HEK293 (cell line): ENCODE results near the gene KCNMB4.

Experiments
- FEZF1 ChIP-seq: fragments of 450-650 bp; formaldehyde crosslinking; IDR thresholded peaks from 2 replicates; pipeline ENCODE4 v1.5.1; 2016; ENCODE audit warnings: missing biosample characterization, missing genetic modification characterization
- KLF10 ChIP-seq: fragments of 450-650 bp; IDR thresholded peaks from 2 replicates; pipeline ENCODE4 v1.5.1; 2018; ENCODE audit warnings: missing biosample characterization, mild to moderate bottlenecking, missing genetic modification characterization
- MEIS1 ChIP-seq: sonication (generic); formaldehyde crosslinking; IDR thresholded peaks from 2 replicates; pipeline ENCODE4 v1.8.1; 2022; ENCODE audit warnings: missing genetic modification reagents, mild to moderate bottlenecking, borderline replicate concordance
- TCF7L2 ChIP-seq: IDR thresholded peaks from 2 replicates; pipeline ENCODE4 v1.6.1; 2011; ENCODE audit warnings: low read depth, mild to moderate bottlenecking, inconsistent platforms, low read length, moderate library complexity, borderline replicate concordance
- ZBTB7A ChIP-seq: fragments of 450-650 bp; formaldehyde crosslinking; IDR thresholded peaks from 2 replicates; pipeline ENCODE4 v1.5.1; 2016; ENCODE audit warnings: low read depth, missing biosample characterization, missing genetic modification characterization
- ZBTB8A ChIP-seq: fragments of 450-650 bp; formaldehyde crosslinking; IDR thresholded peaks from 2 replicates; pipeline ENCODE4 v1.5.1; 2016; ENCODE audit warnings: missing biosample characterization, missing genetic modification characterization
- ZNF155 ChIP-seq: fragments of 450-650 bp; formaldehyde crosslinking; IDR thresholded peaks from 2 replicates; pipeline ENCODE4 v1.5.1; 2016; ENCODE audit warnings: missing biosample characterization, missing genetic modification characterization
- ZNF157 ChIP-seq: fragments of 450-650 bp; formaldehyde crosslinking; IDR thresholded peaks from 2 replicates; pipeline ENCODE4 v1.5.1; 2016; ENCODE audit warnings: missing biosample characterization, missing genetic modification characterization
- ZNF214 ChIP-seq: fragments of 450-650 bp; formaldehyde crosslinking; IDR thresholded peaks from 2 replicates; pipeline ENCODE4 v1.5.1; 2017; ENCODE audit warnings: missing biosample characterization, mild to moderate bottlenecking, missing genetic modification characterization, borderline replicate concordance
- ZNF248 ChIP-seq: fragments of 450-650 bp; formaldehyde crosslinking; IDR thresholded peaks from 2 replicates; pipeline ENCODE4 v1.5.1; 2017; ENCODE audit warnings: missing biosample characterization, missing genetic modification characterization
- ZNF266 ChIP-seq: fragments of 450-650 bp; formaldehyde crosslinking; IDR thresholded peaks from 2 replicates; pipeline ENCODE4 v1.5.1; 2016; ENCODE audit warnings: missing biosample characterization, missing genetic modification characterization, low read depth
- ZNF324 ChIP-seq: fragments of 450-650 bp; formaldehyde crosslinking; IDR thresholded peaks from 2 replicates; pipeline ENCODE4 v1.5.1; 2016; ENCODE audit warnings: missing biosample characterization, missing genetic modification characterization
- ZNF335 ChIP-seq: fragments of 450-650 bp; formaldehyde crosslinking; conservative IDR thresholded peaks from 2 replicates; pipeline ENCODE4 v1.5.1; 2016; ENCODE audit warnings: missing biosample characterization, missing genetic modification characterization
- ZNF626 ChIP-seq: fragments of 450-650 bp; sonication (Bioruptor Pico); formaldehyde crosslinking; IDR thresholded peaks from 2 replicates; pipeline ENCODE4 v1.5.1; 2018; ENCODE audit warnings: missing biosample characterization, missing genetic modification characterization, inconsistent platforms
- ZNF664 ChIP-seq: fragments of 450-650 bp; formaldehyde crosslinking; IDR thresholded peaks from 2 replicates; pipeline ENCODE4 v1.5.1; 2016; ENCODE audit warnings: missing biosample characterization, missing genetic modification characterization
- ZNF707 ChIP-seq: fragments of 450-650 bp; formaldehyde crosslinking; IDR thresholded peaks from 2 replicates; pipeline ENCODE4 v1.5.1; 2016; ENCODE audit warnings: missing biosample characterization, missing genetic modification characterization
- ZNF76 ChIP-seq: fragments of 450-650 bp; formaldehyde crosslinking; IDR thresholded peaks from 2 replicates; pipeline ENCODE4; 2016; ENCODE audit warnings: low read depth, missing biosample characterization, missing genetic modification characterization, borderline replicate concordance
- ZSCAN23 ChIP-seq: fragments of 450-650 bp; formaldehyde crosslinking; IDR thresholded peaks from 2 replicates; pipeline ENCODE4 v1.5.1; 2016; ENCODE audit warnings: missing biosample characterization, missing genetic modification characterization
- TF ChIP-seq, protein P1 (sequence below): fragments of 450-650 bp; formaldehyde crosslinking; IDR thresholded peaks from 2 replicates; pipeline ENCODE4 v1.5.1; 2016; ENCODE audit warnings: missing biosample characterization, missing genetic modification characterization, borderline replicate concordance
- TF ChIP-seq, protein P2 (sequence below): fragments of 450-650 bp; formaldehyde crosslinking; IDR thresholded peaks from 2 replicates; pipeline ENCODE4 v1.5.1; 2016; ENCODE audit warnings: missing biosample characterization, missing genetic modification characterization
- TF ChIP-seq, protein P3 (sequence below): fragments of 450-650 bp; formaldehyde crosslinking; IDR thresholded peaks from 2 replicates; pipeline ENCODE4 v1.5.1; 2016; ENCODE audit warnings: missing biosample characterization, missing genetic modification characterization
- TF ChIP-seq, protein P4 (sequence below): fragments of 450-650 bp; formaldehyde crosslinking; IDR thresholded peaks from 2 replicates; pipeline ENCODE4 v1.5.1; 2016; ENCODE audit warnings: missing biosample characterization, missing genetic modification characterization
- TF ChIP-seq, protein P5 (sequence below): fragments of 450-650 bp; formaldehyde crosslinking; IDR thresholded peaks from 2 replicates; pipeline ENCODE4 v1.5.1; 2016; ENCODE audit warnings: missing biosample characterization, missing genetic modification characterization, low read depth
- TF ChIP-seq, protein P6 (sequence below): fragments of 450-650 bp; formaldehyde crosslinking; IDR thresholded peaks from 2 replicates; pipeline ENCODE4 v1.5.1; 2016; ENCODE audit warnings: missing biosample characterization, missing genetic modification characterization
- TF ChIP-seq, protein P7 (sequence below): fragments of 450-650 bp; formaldehyde crosslinking; IDR thresholded peaks from 2 replicates; pipeline ENCODE4 v1.5.1; 2016; ENCODE audit warnings: missing biosample characterization, missing genetic modification characterization

KCNMB4 gene

DNA sequence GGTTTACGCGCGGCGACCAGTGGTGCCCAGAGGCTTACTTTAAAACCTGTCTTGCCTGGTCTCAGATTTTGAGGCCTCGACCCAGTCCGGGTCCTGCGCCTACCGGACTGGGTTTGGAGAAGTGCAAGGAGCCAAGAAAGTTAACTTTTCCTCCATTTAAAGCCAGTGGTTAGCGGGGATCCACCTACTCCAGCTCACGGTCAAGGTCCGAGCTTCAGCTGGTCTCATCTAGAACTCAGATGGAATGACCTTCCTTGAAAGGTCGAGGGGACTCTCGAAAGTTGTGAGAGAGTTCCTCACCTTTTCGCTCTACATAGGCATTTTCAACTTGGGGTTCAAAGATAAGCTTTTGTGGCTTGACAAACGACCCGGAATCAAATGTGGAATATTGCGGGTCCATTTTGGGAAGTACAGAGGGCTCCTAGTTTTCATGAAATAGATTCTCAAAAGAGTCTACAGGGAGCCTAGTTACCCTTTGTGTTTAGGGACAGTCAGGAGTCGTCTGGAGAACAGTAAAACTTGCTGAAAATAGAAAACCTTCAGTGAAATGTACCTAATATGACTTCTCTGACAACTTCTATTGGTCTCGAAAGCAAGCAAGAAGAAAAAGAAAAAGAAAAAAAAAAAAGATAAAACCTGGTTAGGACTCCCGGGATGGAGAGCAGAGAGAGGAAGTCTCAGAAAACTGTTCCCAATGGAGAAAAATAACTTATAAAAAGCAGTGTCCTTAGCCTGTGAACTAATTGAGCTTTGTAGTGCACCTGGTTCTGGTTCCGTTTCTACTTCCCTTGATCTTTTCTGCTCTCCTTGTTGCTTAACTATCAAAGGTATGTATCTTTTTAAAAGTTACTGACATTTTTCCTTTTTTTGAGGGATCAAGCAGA lies 1.4 kb downstream of the KCNMB4 start (continued):
- TF ChIP-seq, protein P1, sequence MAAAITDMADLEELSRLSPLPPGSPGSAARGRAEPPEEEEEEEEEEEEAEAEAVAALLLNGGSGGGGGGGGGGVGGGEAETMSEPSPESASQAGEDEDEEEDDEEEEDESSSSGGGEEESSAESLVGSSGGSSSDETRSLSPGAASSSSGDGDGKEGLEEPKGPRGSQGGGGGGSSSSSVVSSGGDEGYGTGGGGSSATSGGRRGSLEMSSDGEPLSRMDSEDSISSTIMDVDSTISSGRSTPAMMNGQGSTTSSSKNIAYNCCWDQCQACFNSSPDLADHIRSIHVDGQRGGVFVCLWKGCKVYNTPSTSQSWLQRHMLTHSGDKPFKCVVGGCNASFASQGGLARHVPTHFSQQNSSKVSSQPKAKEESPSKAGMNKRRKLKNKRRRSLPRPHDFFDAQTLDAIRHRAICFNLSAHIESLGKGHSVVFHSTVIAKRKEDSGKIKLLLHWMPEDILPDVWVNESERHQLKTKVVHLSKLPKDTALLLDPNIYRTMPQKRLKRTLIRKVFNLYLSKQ = no peak
- TF ChIP-seq MEIS1 (CRISPR knock-in tag) (no peak), ZBTB7A (tag by site-specific recombination) (no peak), ZNF76 (tag by site-specific recombination) (0 out of 2 replicates have a peak, but pooled peaks have one; percentile 3), KLF10 (tag by site-specific recombination) (no peak), ZNF248 (tag by site-specific recombination) (no peak), ZNF664 (tag by site-specific recombination) (no peak), ZNF155 (tag by site-specific recombination) (no peak), ZNF214 (tag by site-specific recombination) (no peak), ZNF707 (tag by site-specific recombination) (no peak), ZNF335 (tag by site-specific recombination) (peak; percentile 80), TCF7L2 (no peak), ZNF266 (no peak), ZBTB8A (no peak), ZNF157 (tag by site-specific recombination) (no peak), FEZF1 (tag by site-specific recombination) (no peak), ZNF324 (tag by site-specific recombination) (no peak), ZSCAN23 (tag by site-specific recombination) (no peak), ZNF626 (no peak)
- TF ChIP-seq, protein P2, sequence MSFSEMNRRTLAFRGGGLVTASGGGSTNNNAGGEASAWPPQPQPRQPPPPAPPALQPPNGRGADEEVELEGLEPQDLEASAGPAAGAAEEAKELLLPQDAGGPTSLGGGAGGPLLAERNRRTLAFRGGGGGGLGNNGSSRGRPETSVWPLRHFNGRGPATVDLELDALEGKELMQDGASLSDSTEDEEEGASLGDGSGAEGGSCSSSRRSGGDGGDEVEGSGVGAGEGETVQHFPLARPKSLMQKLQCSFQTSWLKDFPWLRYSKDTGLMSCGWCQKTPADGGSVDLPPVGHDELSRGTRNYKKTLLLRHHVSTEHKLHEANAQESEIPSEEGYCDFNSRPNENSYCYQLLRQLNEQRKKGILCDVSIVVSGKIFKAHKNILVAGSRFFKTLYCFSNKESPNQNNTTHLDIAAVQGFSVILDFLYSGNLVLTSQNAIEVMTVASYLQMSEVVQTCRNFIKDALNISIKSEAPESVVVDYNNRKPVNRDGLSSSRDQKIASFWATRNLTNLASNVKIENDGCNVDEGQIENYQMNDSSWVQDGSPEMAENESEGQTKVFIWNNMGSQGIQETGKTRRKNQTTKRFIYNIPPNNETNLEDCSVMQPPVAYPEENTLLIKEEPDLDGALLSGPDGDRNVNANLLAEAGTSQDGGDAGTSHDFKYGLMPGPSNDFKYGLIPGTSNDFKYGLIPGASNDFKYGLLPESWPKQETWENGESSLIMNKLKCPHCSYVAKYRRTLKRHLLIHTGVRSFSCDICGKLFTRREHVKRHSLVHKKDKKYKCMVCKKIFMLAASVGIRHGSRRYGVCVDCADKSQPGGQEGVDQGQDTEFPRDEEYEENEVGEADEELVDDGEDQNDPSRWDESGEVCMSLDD (tag by site-specific recombination) = no peak
- TF ChIP-seq, protein P3, sequence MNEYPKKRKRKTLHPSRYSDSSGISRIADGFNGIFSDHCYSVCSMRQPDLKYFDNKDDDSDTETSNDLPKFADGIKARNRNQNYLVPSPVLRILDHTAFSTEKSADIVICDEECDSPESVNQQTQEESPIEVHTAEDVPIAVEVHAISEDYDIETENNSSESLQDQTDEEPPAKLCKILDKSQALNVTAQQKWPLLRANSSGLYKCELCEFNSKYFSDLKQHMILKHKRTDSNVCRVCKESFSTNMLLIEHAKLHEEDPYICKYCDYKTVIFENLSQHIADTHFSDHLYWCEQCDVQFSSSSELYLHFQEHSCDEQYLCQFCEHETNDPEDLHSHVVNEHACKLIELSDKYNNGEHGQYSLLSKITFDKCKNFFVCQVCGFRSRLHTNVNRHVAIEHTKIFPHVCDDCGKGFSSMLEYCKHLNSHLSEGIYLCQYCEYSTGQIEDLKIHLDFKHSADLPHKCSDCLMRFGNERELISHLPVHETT (tag by site-specific recombination) = no peak
- TF ChIP-seq, protein P4, sequence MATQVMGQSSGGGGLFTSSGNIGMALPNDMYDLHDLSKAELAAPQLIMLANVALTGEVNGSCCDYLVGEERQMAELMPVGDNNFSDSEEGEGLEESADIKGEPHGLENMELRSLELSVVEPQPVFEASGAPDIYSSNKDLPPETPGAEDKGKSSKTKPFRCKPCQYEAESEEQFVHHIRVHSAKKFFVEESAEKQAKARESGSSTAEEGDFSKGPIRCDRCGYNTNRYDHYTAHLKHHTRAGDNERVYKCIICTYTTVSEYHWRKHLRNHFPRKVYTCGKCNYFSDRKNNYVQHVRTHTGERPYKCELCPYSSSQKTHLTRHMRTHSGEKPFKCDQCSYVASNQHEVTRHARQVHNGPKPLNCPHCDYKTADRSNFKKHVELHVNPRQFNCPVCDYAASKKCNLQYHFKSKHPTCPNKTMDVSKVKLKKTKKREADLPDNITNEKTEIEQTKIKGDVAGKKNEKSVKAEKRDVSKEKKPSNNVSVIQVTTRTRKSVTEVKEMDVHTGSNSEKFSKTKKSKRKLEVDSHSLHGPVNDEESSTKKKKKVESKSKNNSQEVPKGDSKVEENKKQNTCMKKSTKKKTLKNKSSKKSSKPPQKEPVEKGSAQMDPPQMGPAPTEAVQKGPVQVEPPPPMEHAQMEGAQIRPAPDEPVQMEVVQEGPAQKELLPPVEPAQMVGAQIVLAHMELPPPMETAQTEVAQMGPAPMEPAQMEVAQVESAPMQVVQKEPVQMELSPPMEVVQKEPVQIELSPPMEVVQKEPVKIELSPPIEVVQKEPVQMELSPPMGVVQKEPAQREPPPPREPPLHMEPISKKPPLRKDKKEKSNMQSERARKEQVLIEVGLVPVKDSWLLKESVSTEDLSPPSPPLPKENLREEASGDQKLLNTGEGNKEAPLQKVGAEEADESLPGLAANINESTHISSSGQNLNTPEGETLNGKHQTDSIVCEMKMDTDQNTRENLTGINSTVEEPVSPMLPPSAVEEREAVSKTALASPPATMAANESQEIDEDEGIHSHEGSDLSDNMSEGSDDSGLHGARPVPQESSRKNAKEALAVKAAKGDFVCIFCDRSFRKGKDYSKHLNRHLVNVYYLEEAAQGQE = no peak
- TF ChIP-seq, protein P5, sequence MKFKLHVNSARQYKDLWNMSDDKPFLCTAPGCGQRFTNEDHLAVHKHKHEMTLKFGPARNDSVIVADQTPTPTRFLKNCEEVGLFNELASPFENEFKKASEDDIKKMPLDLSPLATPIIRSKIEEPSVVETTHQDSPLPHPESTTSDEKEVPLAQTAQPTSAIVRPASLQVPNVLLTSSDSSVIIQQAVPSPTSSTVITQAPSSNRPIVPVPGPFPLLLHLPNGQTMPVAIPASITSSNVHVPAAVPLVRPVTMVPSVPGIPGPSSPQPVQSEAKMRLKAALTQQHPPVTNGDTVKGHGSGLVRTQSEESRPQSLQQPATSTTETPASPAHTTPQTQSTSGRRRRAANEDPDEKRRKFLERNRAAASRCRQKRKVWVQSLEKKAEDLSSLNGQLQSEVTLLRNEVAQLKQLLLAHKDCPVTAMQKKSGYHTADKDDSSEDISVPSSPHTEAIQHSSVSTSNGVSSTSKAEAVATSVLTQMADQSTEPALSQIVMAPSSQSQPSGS = no peak
- TF ChIP-seq, protein P6, sequence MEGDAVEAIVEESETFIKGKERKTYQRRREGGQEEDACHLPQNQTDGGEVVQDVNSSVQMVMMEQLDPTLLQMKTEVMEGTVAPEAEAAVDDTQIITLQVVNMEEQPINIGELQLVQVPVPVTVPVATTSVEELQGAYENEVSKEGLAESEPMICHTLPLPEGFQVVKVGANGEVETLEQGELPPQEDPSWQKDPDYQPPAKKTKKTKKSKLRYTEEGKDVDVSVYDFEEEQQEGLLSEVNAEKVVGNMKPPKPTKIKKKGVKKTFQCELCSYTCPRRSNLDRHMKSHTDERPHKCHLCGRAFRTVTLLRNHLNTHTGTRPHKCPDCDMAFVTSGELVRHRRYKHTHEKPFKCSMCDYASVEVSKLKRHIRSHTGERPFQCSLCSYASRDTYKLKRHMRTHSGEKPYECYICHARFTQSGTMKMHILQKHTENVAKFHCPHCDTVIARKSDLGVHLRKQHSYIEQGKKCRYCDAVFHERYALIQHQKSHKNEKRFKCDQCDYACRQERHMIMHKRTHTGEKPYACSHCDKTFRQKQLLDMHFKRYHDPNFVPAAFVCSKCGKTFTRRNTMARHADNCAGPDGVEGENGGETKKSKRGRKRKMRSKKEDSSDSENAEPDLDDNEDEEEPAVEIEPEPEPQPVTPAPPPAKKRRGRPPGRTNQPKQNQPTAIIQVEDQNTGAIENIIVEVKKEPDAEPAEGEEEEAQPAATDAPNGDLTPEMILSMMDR = no peak
- TF ChIP-seq, protein P7, sequence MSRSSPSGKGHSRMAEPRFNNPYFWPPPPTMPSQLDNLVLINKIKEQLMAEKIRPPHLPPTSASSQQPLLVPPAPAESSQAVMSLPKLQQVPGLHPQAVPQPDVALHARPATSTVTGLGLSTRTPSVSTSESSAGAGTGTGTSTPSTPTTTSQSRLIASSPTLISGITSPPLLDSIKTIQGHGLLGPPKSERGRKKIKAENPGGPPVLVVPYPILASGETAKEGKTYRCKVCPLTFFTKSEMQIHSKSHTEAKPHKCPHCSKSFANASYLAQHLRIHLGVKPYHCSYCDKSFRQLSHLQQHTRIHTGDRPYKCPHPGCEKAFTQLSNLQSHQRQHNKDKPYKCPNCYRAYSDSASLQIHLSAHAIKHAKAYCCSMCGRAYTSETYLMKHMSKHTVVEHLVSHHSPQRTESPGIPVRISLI (tag by site-specific recombination) = peak; percentile 46; the same call in 1 of the 2 replicates
